Astrocyte of the cerebellum (primary cell): ENCODE measurements around the gene WDFY2.

Experiments
- DNase-seq: peaks from one replicate; pipeline ENCODE4 v3.0.0-alpha.2; 2011; ENCODE audit warnings: low read depth
- H3K4me3 ChIP-seq: 2 replicates; pipeline ENCODE4 v1.5.1; 2011; ENCODE audit warnings: mild to moderate bottlenecking, low read depth, low read length, moderate library complexity
- in situ Hi-C: cut with HindIII; loops from 2 replicates; pipeline ENCODE4 v1.10.0; 2017; ENCODE audit warnings: low sequenced_read_pairs
- TF ChIP-seq, protein P1 (sequence below): IDR thresholded peaks from 2 replicates; pipeline ENCODE4 v1.5.1; 2012; ENCODE audit warnings: low read length, low read depth, moderate library complexity, mild to moderate bottlenecking; ENCODE audit errors: missing control alignments

WDFY2 gene

DNA sequence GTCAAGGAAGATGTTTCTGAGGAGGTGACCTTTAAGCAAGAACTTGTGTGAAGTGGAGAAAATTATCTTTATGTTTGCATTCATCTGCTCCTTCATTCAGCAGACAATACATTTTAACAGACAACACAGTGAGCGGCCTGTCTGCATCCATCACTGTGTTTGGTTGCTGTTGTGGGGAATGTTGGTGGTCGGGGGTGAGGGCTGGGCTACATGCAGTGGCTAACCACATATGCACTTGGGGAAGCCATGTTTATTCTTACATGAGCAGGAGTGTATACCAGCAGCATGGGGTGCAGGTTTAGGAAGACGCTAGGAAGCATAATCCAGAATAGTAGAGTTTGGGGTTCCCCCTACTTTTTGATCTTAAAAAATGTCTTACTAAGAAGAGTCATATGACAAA, 153.3 kb downstream of the WDFY2 start:
- TF ChIP-seq, protein P1, sequence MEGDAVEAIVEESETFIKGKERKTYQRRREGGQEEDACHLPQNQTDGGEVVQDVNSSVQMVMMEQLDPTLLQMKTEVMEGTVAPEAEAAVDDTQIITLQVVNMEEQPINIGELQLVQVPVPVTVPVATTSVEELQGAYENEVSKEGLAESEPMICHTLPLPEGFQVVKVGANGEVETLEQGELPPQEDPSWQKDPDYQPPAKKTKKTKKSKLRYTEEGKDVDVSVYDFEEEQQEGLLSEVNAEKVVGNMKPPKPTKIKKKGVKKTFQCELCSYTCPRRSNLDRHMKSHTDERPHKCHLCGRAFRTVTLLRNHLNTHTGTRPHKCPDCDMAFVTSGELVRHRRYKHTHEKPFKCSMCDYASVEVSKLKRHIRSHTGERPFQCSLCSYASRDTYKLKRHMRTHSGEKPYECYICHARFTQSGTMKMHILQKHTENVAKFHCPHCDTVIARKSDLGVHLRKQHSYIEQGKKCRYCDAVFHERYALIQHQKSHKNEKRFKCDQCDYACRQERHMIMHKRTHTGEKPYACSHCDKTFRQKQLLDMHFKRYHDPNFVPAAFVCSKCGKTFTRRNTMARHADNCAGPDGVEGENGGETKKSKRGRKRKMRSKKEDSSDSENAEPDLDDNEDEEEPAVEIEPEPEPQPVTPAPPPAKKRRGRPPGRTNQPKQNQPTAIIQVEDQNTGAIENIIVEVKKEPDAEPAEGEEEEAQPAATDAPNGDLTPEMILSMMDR, result no peak
- DNase-seq, result no peak
- in situ Hi-C loops, result loop anchor here (25.0 kb wide), 1 partner anchor 275 kb away; the partner anchor contains the start of gene INTS6

DNA sequence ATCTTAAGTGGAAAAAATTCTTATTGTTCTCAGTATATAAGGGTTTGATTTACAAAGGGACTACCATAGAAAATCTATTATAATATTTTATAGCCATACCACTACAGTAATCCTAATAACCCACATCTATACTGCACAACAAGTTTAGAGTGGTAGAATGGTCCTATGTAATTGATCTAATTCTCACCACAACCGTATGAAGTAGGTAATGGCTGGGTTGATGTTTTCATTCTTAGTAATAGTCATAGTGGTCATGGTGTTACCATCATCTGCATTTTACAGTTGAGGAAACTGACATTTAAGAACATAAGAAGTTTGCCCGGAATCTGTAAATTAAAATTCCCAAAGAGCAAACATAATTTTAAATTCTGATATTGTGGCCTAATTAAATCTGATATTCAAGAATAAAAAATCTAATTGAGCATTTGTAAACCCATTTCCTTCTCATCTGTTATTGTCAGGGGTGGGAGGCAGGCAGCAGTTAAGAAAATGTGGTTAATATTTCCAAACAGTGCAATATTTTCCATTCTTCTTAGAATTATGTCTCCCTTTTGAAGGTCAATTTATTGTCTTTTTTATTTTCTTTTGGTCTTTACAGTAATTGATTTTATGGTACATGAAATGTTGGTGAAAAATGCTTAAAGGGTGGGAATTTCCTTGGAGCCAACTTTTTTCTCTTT, 154.1 kb downstream of the WDFY2 start:
- TF ChIP-seq, protein P1, result no peak
- no peak for DNase-seq
- H3K4me3 ChIP-seq, result no peak overlapping the region
- in situ Hi-C loops, result loop anchor here (25.0 kb wide), 1 partner anchor 276 kb away; the partner anchor contains the start of gene INTS6

More for the DNA sequence above, 153.3 kb downstream of the WDFY2 start:
- H3K4me3 ChIP-seq, result no peak overlapping the region

- in situ Hi-C loops, result loop anchor here (25.0 kb wide), 1 partner anchor 277 kb away; the partner anchor contains the start of gene INTS6
- TF ChIP-seq, protein P1, result no peak
- no peak for DNase-seq
- no peak overlapping the region for H3K4me3 ChIP-seq
Observed at GRCh38 chr13:51739027-51739764, 154.9 kb downstream of the WDFY2 start.

GRCh38 chr13:51740698-51741097, 156.4 kb downstream of the WDFY2 start:
- in situ Hi-C loops, result loop anchor here (25.0 kb wide), 1 partner anchor 278 kb away; the partner anchor contains the start of gene INTS6
- no peak for DNase-seq
- TF ChIP-seq, protein P1, result no peak
- H3K4me3 ChIP-seq, result no peak overlapping the region

GRCh38 chr13:51742031-51742430, 157.8 kb downstream of the WDFY2 start:
- DNase-seq, result no peak
- TF ChIP-seq, protein P1, result no peak
- in situ Hi-C loops, result loop anchor here (25.0 kb wide), 1 partner anchor 280 kb away; the partner anchor contains the start of gene INTS6
- no peak overlapping the region for H3K4me3 ChIP-seq

DNA sequence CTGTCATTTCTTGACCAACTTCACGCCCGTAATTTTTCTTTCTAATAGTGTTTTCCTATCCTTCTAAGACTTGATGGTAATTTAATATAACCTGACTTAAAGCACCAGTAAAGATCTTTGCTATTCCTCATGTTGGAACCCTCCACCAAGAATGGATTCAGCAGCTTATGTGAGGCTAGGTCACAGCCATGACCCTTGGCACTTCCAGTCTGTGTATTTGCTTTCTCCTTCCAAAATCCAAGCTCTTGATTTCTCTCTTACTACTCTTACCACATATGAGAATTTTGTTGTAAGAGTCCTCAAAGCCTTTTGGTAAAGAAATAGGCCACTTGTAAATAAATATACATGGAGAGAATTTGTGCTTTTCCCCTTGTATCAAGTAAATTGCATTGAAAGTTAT, 158.3 kb downstream of the WDFY2 start:
- TF ChIP-seq, protein P1, result no peak
- no peak for DNase-seq
- no peak overlapping the region for H3K4me3 ChIP-seq
- in situ Hi-C loops, result loop anchor here (25.0 kb wide), 1 partner anchor 280 kb away; the partner anchor contains the start of gene INTS6
